OCI-LY7 (cell line): ENCODE data around the gene MEIOC.
"Not testable (repeated sequence)": the region's sequence is repeated elsewhere in the genome, so short reads cannot be mapped to it uniquely, and the experiment has no call there.

Experiments
- CTCF ChIP-seq: fragments of 200-600 bp; sonication (generic); conservative IDR thresholded peaks from 2 replicates; pipeline ENCODE4 v1.5.1; 2014; ENCODE audit warnings: mild to moderate bottlenecking, antibody characterized with exemption, low read length, moderate library complexity, mixed read lengths
- EZH2phosphoT487 ChIP-seq: fragments of 200-600 bp; sonication (generic); IDR thresholded peaks from 2 replicates; pipeline ENCODE4 v1.6.1; 2018; ENCODE audit warnings: low read depth, borderline replicate concordance, mild to moderate bottlenecking, mixed run types, antibody characterized with exemption, low read length, moderate library complexity, mixed read lengths

GRCh38 chr17:44618652-44619051 is 37.6 kb upstream of the MEIOC start:
- TF ChIP-seq CTCF, EZH2phosphoT487: not testable (repeated sequence)
